ENCODE results near the gene GPR42.
"Not testable (repeated sequence)": the region's sequence is repeated elsewhere in the genome, so short reads cannot be mapped to it uniquely, and the experiment has no call there.

The GPR42 gene

DNA sequence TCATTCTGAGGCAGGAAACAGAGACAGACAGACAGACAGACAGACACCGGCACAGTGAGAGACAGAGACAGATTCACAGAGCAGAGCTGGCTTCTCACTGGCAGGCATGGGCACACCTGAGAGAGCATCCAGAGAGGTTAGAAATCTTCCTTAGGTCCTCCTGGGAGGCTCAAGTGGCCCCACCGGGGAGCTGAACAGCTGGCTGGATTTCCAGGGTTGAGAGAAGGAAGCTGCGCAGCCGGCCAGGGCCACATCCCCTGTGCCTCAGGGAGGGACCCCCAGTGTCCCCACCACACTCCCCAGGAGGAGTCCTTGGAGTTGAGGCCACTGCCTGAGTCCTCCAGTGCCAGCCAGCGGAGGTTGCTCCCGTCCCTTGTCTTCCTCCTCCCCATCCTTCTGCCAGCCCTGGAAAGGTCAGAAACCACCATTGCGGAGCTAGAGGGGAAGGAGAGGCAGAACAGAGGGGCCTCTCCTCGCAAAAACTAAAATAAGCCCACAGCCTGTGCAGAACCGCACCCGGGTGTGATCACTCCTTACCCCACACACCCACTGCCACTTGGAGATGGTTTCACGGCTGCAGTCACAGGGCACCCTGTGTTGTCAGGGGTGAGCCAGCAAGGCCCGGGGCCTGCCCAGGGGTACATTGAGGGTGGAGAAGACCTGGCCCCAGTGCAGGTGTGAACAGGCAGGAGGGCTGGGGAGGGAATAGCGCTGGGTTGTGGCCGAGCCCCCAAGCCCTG, 8.4 kb upstream of the GPR42 start:
- DNase-seq (ENCODE audit: low read depth in 3 of 3): no peak

- DNase-seq (ENCODE audit: low read depth in 3 of 3): no peak
These were observed 7.8 kb upstream of the GPR42 start for GRCh38 chr19:35363001-35363590.

DNA sequence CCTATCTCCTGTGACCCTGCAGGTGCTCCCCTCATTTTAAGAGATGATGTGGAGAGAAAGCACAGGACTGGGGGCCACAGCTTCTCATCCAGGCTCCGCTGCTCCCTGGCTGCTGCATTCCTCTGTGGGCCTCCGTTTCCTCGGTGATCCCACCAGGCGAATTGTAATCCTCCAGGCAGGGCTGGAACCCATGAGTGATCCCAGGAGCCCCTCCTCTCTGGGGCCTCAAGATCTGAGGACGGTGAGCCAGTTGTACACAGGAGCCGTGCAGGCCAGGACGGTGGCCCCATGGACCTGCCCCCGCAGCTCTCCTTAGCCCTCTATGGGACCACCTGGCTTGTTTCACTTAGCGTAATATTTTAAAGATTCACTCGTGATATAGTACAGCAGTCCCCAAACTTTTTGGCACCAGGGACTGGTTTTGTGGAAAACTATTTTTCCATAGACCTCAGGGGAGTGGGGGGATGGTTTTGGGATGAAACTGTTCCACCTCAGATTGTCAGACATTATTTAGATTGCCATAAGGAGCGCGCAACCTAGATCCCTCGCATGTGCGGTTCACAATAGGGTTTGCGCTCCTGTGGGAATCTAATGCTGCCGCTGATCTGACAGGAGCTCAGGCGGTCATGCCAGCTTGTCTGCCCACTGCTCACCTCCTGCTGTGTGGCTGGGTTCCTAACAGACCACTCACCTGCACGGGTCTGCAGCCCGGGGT, 7.0 kb upstream of the GPR42 start:
- no peak for DNase-seq (ENCODE audit: low read depth in 3 of 3)

GRCh38 chr19:35365303-35365702, 5.6 kb upstream of the GPR42 start:
- no peak for DNase-seq (ENCODE audit: low read depth in 3 of 3)

- DNase-seq (ENCODE audit: low read depth in 3 of 3): no peak
These were observed 2.5 kb upstream of the GPR42 start for GRCh38 chr19:35368378-35368777.

DNA sequence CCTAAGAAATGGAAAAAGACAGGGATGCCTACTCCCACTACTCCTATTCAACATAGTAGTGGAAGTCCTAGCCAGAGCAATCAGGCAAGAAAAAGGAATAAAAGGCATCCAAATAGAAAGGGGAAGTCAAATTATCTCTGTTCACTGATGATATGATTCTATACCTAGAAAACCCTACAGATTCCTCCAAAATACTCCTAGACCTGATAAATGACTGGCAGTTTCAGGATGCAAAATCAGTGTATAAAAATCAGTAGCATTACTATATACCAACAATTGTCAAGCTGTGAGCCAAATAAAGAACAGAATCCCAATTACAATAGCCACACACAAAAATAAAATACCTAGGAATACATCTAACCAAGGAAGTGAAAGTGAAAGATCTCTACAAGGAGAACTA, 1.3 kb upstream of the GPR42 start:
- no peak for DNase-seq (ENCODE audit: low read depth in 3 of 3)

GRCh38 chr19:35373492-35373891, 2.6 kb downstream of the GPR42 start:
- no peak for DNase-seq (ENCODE audit: low read depth in 3 of 3)

- not testable (repeated sequence) for DNase-seq (ENCODE audit: low read depth in 3 of 3)
These were observed 3.2 kb downstream of the GPR42 start for GRCh38 chr19:35374031-35374430.

DNA sequence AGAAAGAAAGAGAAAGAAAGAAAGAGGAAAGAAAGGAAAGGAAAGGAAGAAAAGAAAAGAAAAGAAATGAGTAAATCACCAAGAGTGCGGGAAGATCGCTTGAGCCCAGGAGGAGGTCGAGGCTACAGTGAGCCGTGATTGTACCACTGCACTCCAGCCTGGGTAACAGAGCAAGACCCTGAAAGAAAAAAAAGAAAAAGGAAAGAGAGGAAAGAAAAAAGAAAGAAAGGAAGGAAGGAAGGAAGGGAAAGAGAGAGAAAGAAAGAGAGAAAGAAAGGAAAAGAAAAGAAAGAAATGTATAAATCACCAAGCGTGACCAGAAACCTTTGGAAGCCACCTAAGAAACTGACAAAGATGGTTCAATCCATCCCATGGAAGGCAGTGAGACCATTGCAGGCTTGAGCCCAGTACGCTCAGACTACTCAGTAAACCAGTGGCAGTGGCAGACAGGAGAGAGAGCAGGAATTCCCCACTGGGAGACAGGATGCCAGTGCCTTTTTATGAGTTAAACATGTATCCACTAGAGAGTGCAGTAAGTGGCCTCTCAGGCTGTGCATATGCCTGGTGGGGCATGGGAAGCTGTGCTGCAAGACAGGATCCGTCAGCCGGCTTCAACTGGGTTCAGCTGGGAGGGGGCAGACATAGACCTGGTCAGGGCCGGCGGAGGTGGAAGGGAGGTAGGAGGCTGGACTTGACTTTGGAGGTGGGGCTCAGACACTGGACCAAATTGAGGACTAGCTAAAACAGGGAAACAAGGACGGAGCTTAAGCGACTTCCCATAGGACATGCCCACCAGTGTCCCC, 4.8 kb downstream of the GPR42 start:
- no peak for DNase-seq (ENCODE audit: low read depth in 3 of 3)

- DNase-seq (ENCODE audit: low read depth in 3 of 3): no peak
These were observed 6.8 kb downstream of the GPR42 start for GRCh38 chr19:35377656-35378055.

GRCh38 chr19:35378356-35378755, 7.5 kb downstream of the GPR42 start:
- DNase-seq (ENCODE audit: low read depth in 3 of 3): no peak

DNA sequence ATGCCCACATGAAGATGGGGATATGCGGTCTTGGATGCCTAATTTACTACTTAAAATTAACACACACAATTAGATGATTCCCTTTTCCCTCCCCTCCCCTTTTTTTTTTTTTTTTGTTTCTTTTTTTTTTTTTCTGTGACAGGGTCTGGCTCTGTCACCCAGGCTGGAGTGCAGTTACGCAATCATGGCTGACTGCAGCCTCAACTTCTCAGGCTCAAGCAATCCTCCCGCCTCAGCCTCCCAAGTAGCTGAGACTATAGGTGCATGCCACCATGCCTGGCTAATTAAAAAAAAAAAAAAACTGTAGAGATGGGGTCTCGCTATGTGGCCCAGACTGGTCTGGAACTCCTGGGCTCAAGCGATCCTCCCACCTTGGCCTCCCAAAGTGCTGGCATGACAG, 8.7 kb downstream of the GPR42 start:
- DNase-seq (ENCODE audit: low read depth in 3 of 3): not testable (repeated sequence)

DNA sequence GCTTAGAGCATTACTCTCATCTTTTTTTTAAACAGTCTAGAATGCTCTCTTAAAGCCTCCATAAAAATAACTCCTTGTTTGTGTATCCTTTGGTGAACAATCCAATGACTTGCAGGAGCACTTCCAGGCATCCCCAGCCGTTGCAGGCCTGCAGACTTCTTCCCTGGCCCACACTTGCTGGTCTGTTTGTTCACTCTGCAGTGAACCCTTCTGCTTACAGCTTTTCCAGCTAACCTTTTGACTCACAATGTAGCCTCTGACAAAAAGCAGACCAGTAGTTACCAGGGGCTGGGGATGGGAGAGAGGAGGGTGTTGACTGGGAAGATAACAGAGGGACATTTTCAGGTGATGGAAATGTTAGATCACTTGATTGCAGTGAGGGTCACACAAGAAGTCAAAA, 9.1 kb downstream of the GPR42 start:
- no peak for DNase-seq (ENCODE audit: low read depth in 3 of 3)

DNA sequence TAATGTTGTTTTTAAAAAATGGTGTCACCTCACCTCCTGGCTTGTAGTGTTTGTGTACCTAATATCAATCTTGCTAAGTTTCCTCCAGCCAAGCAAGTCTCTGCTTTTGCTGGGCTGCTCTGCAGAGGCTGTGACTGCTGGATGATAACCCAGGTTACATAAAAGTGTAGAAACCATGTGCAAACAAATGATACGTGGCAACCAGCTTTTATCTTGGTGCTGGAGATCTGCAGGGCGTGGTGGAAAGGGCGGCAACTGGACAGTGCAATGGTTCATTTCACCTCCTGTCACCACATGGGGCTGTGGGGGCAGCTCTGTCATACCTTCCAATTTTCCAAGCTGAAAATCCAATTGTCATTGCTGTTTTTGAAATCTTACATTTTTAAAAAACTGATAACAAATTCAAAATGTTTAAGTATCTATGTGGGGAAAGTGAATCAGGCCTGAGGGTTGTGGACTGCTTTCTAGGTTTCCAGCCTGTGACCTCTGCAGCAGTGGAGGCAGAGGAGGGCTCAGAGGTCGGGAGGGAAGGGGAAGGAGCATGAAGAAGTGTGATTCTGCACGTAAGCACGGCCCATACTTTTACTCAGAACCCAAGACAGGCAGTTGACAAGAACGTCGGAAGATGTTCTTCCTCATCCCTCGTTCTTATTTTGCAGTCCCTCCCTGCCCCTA, 9.7 kb downstream of the GPR42 start:
- DNase-seq (ENCODE audit: low read depth in 3 of 3): no peak

DNA sequence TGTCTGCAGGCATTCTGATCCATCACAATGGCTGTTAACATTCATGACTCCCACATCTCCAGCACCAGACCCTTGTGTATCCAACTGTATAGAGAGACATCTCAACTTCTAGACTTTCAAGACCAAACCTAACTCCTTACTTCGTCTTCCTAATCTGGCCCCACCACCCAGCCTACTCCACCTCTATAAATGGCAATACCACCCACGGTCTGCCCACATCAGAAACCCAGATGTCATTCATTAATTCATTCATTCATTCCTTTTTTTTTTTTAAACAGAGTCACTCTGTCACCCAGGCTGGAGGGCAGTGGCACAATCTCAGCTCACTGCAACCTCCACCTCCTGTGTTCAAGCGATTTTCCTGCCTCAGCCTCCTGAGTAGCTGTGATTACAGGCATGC, 10.4 kb downstream of the GPR42 start:
- DNase-seq (ENCODE audit: low read depth in 3 of 3): no peak

DNA sequence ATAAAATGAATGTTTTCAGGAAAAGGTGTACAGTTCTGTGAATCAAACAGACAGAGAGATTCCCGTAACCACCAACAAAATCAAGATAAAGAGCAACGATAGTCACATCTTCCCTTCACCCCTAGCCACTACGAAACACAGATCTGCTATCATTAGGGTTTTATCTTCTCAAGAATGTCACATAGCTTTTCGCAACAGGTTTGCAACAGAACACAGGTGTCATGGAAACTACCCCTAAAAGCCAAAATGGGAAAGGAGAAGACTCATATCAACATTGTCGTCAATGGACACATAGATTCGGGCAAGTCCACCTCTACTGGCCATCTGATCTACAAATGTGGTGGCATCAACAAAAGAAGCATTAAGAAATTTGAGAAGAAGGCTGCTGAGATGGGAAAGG, 11.1 kb downstream of the GPR42 start:
- DNase-seq (ENCODE audit: low read depth in 3 of 3): no peak

- no peak for DNase-seq (ENCODE audit: low read depth in 3 of 3)
These were observed 12.7 kb downstream of the GPR42 start for GRCh38 chr19:35383536-35383935.

DNA sequence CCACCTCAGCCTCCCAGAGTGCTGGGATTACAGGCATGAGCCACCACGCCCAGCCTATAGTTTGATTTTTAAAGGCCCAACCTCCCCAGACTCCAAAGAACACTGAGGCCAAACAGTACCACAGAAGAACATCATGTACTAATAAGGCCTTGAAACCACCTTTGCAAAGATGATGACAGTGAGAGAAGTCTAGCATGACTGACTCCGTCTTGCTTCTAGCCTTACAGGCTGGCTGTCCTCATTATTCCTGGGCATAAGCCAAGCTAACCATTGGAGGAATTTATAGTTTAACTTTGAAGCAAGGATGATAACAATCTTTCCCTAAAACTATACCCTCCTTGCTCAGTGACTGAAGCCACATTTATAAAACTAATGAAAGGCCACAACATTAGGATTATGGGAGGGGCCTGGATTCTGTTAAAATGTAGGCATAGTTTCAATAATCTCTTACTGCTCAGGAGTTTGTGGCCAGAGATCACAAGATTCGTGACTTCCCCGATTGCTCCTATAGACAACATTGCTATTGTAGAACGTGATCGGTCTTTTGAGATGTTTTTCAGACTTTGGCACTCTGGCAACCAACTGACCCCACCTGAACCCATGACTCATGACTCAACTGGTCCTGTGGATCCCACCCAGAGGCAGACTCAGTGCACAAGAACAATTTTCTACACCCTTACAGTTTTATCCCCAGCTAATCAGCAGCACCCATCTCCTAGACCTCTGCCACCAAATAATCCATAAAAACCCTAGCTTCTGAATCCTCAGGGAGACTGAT, 17.6 kb downstream of the GPR42 start:
- DNase-seq (ENCODE audit: low read depth in 3 of 3): no peak

DNA sequence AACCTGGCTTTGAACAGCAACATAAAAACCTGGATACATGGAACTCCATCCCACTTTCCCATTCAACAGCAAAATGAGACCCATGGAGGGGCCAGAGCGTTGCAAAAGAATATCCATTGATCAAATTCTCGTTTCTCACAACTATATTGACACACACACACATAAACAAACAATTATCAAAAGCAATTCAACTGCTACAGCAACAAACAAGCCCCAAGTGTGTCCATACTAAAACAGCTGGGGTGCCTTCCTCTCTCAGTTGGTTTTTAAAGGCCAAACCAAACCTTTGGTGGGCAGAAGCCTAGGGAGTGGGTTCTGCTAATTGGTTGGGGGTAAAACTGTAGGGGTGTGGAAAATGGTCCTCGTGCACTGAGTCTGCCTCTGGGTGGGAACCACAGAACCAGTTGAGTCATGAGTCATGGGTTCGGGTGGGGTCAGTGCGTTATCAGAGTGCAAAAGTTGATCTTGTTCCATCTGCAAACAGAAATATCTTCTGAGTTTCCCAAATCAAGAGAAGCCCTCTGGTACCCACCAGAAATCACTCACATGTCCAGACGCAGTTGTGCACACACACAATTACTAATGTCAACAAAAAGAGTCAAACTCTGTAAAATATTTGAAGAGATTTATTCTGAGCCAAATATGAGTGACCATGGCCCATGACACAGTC, 18.5 kb downstream of the GPR42 start:
- DNase-seq (ENCODE audit: low read depth in 3 of 3): no peak

Data from stimulated activated CD4-positive, alpha-beta T cell treated with anti-CD3 and anti-CD28 coated beads, TNF-alpha, amount 100 ng/mL, for 24 hours (primary cell).